Endodermal cell (in vitro differentiated cells): ENCODE measurements around the gene OR4B1. TPM values are rescaled to one million over a fixed set of nuclear protein-coding genes. Genes with fewer than 3 reads are reported as not detected.
A peak's percentile ranks its signal among the peaks of the same experiment; 100 is the strongest.

ENCODE experiments used
- DNase-seq: peaks from one replicate; pipeline ENCODE4 v3.0.0-alpha.2; 2017
- H3K27ac ChIP-seq: 2 replicates; pipeline ENCODE4 v1.5.1; 2013; ENCODE audit warnings: mild to moderate bottlenecking, low read depth, low read length, moderate library complexity
- H3K27me3 ChIP-seq: 2 replicates; pipeline ENCODE4 v1.6.1; 2013; ENCODE audit warnings: mild to moderate bottlenecking, low read length, moderate library complexity; ENCODE audit not compliant: insufficient read depth, control insufficient read depth, poor library complexity, severe bottlenecking
- H3K36me3 ChIP-seq: 2 replicates; pipeline ENCODE4 v1.7.0; 2013; ENCODE audit warnings: mild to moderate bottlenecking, low read length, moderate library complexity; ENCODE audit not compliant: control insufficient read depth, insufficient read depth
- H3K4me1 ChIP-seq: one replicate; pipeline ENCODE4 v1.7.0; 2013; ENCODE audit warnings: low read length; ENCODE audit not compliant: control insufficient read depth, insufficient read depth
- H3K4me3 ChIP-seq: 2 replicates; pipeline ENCODE4 v1.5.1; 2013; ENCODE audit warnings: mild to moderate bottlenecking, low read length, moderate library complexity
- H3K9ac ChIP-seq: 2 replicates; pipeline ENCODE4 v1.6.1; 2013; ENCODE audit warnings: mild to moderate bottlenecking, low read length, moderate library complexity; ENCODE audit not compliant: poor library complexity, severe bottlenecking; ENCODE audit errors: extremely low read depth
- H3K9me3 ChIP-seq: 2 replicates; pipeline ENCODE4 v1.6.1; 2013; ENCODE audit warnings: mild to moderate bottlenecking, low read length, moderate library complexity; ENCODE audit not compliant: control insufficient read depth
- H3K27ac Mint-ChIP-seq: 2 replicates; pipeline ENCODE4 v1.8.0; 2020; ENCODE audit warnings: mixed read lengths
- H3K27me3 Mint-ChIP-seq: 2 replicates; pipeline ENCODE4 v1.8.0; 2021; ENCODE audit warnings: mild to moderate bottlenecking, mixed read lengths; ENCODE audit not compliant: insufficient read depth
- H3K36me3 Mint-ChIP-seq: 2 replicates; pipeline ENCODE4 v1.8.0; 2020; ENCODE audit warnings: low read depth, mixed read lengths
- H3K4me1 Mint-ChIP-seq: 2 replicates; pipeline ENCODE4 v1.8.0; 2020; ENCODE audit warnings: mixed read lengths
- H3K4me3 Mint-ChIP-seq: 2 replicates; pipeline ENCODE4 v1.8.0; 2020; ENCODE audit warnings: mild to moderate bottlenecking, moderate library complexity, mixed read lengths
- H3K9me3 Mint-ChIP-seq: 2 replicates; pipeline ENCODE4 v1.8.0; 2020; ENCODE audit warnings: mild to moderate bottlenecking, mixed read lengths
- WGBS, 2 experiments: methylation state at CpG; one replicate each; pipeline versions ENCODE4 v1.1.5 to v1.1.7; 2013; ENCODE audit warnings: missing lambda C conversion rate in 2 of 2, mixed read lengths in 1 of 2; ENCODE audit not compliant: insufficient coverage in 1 of 2, insufficient read length in 1 of 2; 5-methylcytosine and 5-hydroxymethylcytosine counted together
- total RNA-seq, 2 donors: library from RNA; stranded (reverse); fragmentation: NEBNext Ultra II Directional in 1 of 2; extraction: Animal tissue kit (Norgen Biotek cat#: 25700) in 1 of 2; gene quantifications; 2 replicates in 1 of 2; 3 replicates in 1 of 2; pipeline ENCODE4 v1.2.1, GENCODE V29; 2021
- TF ChIP-seq, protein P1 (sequence below): fragments of 200-600 bp; sonication (generic); conservative IDR thresholded peaks from 2 replicates; pipeline ENCODE4 v1.5.0; 2021; ENCODE audit warnings: antibody characterized with exemption, mild to moderate bottlenecking

Gene OR4B1
- total RNA-seq, 2 donors from 2014 or later = not detected

DNA sequence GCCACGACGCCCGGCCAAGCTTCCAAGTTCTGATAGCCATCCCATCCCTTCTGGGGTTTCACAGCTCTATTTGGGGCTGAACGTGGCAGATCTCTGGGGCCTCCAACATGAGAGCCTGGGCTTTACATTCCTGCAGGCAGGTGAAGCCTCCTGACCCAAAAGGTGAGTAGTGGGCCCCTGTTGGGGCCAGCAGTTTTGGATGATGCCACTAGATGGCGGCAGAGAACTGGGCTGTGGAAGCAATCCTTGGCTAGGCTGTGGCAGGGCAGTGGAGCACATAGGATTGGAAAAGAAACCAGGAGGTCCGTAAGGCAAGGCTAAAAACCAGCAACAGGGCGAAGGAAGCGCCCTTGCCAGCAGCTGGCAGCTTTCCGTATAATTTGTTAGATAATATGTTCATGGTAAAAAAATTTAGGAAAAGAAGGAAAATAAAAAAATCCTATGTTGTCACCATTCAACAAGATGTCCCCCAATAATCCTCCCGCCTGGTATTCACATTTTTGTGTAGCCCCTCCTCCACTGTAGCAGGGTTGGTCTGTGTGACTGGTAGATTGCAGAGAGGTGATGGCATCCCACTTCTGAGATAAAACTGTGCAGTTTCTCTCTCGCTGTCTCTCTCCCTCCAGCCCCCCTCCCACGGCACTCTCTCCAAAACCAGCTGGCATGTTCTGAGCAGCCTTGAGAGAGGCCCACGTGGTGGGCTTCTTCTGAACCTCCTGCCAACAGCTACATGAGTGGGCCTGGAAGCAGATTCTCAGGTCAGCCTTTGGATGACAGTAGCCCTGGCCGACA is 43.6 kb upstream of the OR4B1 start:
- Histone ChIP-seq H3K9ac (no peak overlapping the region), H3K4me3 (no peak overlapping the region)
- TF ChIP-seq, protein P1, sequence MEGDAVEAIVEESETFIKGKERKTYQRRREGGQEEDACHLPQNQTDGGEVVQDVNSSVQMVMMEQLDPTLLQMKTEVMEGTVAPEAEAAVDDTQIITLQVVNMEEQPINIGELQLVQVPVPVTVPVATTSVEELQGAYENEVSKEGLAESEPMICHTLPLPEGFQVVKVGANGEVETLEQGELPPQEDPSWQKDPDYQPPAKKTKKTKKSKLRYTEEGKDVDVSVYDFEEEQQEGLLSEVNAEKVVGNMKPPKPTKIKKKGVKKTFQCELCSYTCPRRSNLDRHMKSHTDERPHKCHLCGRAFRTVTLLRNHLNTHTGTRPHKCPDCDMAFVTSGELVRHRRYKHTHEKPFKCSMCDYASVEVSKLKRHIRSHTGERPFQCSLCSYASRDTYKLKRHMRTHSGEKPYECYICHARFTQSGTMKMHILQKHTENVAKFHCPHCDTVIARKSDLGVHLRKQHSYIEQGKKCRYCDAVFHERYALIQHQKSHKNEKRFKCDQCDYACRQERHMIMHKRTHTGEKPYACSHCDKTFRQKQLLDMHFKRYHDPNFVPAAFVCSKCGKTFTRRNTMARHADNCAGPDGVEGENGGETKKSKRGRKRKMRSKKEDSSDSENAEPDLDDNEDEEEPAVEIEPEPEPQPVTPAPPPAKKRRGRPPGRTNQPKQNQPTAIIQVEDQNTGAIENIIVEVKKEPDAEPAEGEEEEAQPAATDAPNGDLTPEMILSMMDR = peak; percentile 94

DNA sequence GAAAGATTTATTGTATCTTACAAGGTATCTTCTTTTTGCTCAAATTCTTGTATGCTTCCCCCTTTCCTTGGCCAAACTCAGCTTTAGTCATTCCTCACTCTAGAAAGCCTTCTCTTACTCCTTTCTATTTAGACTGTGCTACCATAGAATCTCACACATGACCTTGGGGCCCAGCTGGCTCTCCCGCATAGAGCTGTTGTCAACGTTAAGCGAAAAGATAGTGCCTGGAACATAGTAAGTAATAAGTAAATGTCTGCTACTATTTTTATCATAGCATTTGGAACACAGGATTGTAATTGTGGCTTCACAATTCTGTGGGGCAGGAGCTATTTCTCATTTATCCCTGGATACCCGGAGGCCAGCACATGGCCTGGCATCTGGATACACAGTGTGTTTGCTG is 38.9 kb upstream of the OR4B1 start:
- Mint-ChIP-seq H3K9me3 (peaks cover 1% of the 10 kb centered on the region), H3K27ac (no peak overlapping the region), H3K4me1 (no peaks in the 10 kb centered on the region), H3K27me3 (no peaks in the 10 kb centered on the region), H3K4me3 (no peak overlapping the region), H3K36me3 (no peaks in the 10 kb centered on the region)
- no peak for DNase-seq
- Histone ChIP-seq H3K27ac (no peak overlapping the region), H3K9me3 (peaks cover 11% of the 10 kb centered on the region), H3K27me3 (no peaks in the 10 kb centered on the region), H3K4me1 (no peaks in the 10 kb centered on the region), H3K9ac (no peak overlapping the region), H3K36me3 (no peaks in the 10 kb centered on the region), H3K4me3 (no peak overlapping the region)
- WGBS, 2 experiments = 97% methylated on average over 4 of the region's 4 CpGs; no CpG with 5 or more reads in 1 of the 2 experiments
- TF ChIP-seq, protein P1 = no peak

More for the DNA sequence above, 43.6 kb upstream of the OR4B1 start:
- H3K36me3 ChIP-seq = peaks cover 7% of the 10 kb centered on the region
- H3K9me3 ChIP-seq = no peaks in the 10 kb centered on the region
- H3K4me1 Mint-ChIP-seq = no peaks in the 10 kb centered on the region
- peaks cover 1% of the 10 kb centered on the region for H3K9me3 Mint-ChIP-seq
- H3K27me3 Mint-ChIP-seq = no peaks in the 10 kb centered on the region
- peaks cover 8% of the 10 kb centered on the region for H3K36me3 Mint-ChIP-seq
- H3K27ac ChIP-seq = no peak overlapping the region
- no peak overlapping the region for H3K27ac Mint-ChIP-seq
- 50 to 55% methylated on average over 9 to 14 of the region's 14 CpGs for WGBS, 2 experiments
- no peak overlapping the region for H3K4me3 Mint-ChIP-seq
- no peaks in the 10 kb centered on the region for H3K4me1 ChIP-seq
- peak; percentile 97 for DNase-seq
- H3K27me3 ChIP-seq = no peaks in the 10 kb centered on the region

DNA sequence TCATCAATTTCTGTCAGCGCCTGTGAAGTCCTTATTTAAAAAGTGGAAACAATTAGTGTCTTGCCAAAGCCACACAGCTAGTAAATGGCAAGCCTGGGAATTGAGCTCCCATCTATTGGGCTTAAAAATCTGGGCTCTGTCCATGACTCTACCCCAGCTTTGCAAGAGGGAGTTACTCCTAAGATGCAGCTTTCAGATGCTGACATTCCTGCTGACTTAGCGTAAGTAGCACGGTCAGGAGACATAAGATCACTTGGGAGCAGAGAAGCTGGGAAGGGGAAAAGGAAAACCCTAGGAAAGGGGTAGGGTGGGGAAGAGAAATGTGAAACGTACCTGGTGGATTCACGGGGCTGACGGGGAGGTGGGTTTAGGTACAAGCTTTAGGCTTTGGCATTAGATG is 36.0 kb upstream of the OR4B1 start:
- no peak for DNase-seq
- H3K9me3 ChIP-seq = peaks cover 11% of the 10 kb centered on the region
- H3K27me3 Mint-ChIP-seq = no peaks in the 10 kb centered on the region
- TF ChIP-seq, protein P1 = no peak
- no peaks in the 10 kb centered on the region for H3K27me3 ChIP-seq
- no peak overlapping the region for H3K27ac ChIP-seq
- H3K9ac ChIP-seq = no peak overlapping the region
- no peaks in the 10 kb centered on the region for H3K36me3 ChIP-seq
- no peaks in the 10 kb centered on the region for H3K9me3 Mint-ChIP-seq
- no peaks in the 10 kb centered on the region for H3K36me3 Mint-ChIP-seq
- 78 to 88% methylated on average over 6 of the region's 6 CpGs for WGBS, 2 experiments
- H3K4me3 ChIP-seq = no peak overlapping the region
- H3K4me3 Mint-ChIP-seq = no peak overlapping the region
- no peaks in the 10 kb centered on the region for H3K4me1 ChIP-seq
- H3K4me1 Mint-ChIP-seq = no peaks in the 10 kb centered on the region
- H3K27ac Mint-ChIP-seq = no peak overlapping the region
